ENCODE data around the gene FTO. TPM values are rescaled to one million over a fixed set of nuclear protein-coding genes. Genes with fewer than 3 reads are reported as not detected.

FTO gene
- total RNA-seq, 1 donor from 2014 or later: 85.1 TPM

GRCh38 chr16:54118846-54119245, 414.9 kb downstream of the FTO start:
- DNase-seq (ENCODE audit: extremely low spot score, unreplicated experiment): no peak
- H3K27me3 Mint-ChIP-seq: peaks cover 3% of the 10 kb centered on the region

GRCh38 chr16:54120846-54121480, 417.0 kb downstream of the FTO start:
- DNase-seq (ENCODE audit: extremely low spot score, unreplicated experiment): no peak
- H3K27me3 Mint-ChIP-seq: peaks cover 3% of the 10 kb centered on the region
- TF ChIP-seq, protein P1, sequence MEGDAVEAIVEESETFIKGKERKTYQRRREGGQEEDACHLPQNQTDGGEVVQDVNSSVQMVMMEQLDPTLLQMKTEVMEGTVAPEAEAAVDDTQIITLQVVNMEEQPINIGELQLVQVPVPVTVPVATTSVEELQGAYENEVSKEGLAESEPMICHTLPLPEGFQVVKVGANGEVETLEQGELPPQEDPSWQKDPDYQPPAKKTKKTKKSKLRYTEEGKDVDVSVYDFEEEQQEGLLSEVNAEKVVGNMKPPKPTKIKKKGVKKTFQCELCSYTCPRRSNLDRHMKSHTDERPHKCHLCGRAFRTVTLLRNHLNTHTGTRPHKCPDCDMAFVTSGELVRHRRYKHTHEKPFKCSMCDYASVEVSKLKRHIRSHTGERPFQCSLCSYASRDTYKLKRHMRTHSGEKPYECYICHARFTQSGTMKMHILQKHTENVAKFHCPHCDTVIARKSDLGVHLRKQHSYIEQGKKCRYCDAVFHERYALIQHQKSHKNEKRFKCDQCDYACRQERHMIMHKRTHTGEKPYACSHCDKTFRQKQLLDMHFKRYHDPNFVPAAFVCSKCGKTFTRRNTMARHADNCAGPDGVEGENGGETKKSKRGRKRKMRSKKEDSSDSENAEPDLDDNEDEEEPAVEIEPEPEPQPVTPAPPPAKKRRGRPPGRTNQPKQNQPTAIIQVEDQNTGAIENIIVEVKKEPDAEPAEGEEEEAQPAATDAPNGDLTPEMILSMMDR (conservative IDR thresholded peaks at IDR 0.05): no peak
- no peak overlapping the region for H3K27ac Mint-ChIP-seq
- H3K36me3 Mint-ChIP-seq: peaks cover 3% of the 10 kb centered on the region
- peaks cover 4% of the 10 kb centered on the region for H3K9me3 Mint-ChIP-seq
- H3K4me1 Mint-ChIP-seq (ENCODE audit: unreplicated experiment): peaks cover 7% of the 10 kb centered on the region
- H3K4me3 Mint-ChIP-seq: no peak overlapping the region

More at GRCh38 chr16:54118846-54119245, 414.9 kb downstream of the FTO start:
- TF ChIP-seq, protein P1 (conservative IDR thresholded peaks at IDR 0.05): no peak
- Mint-ChIP-seq H3K36me3 (peaks cover 13% of the 10 kb centered on the region), H3K27ac (no peak overlapping the region), H3K9me3 (peaks cover 4% of the 10 kb centered on the region), H3K4me3 (no peak overlapping the region), H3K4me1 (ENCODE audit: unreplicated experiment) (peaks cover 7% of the 10 kb centered on the region)

GRCh38 chr16:54121539-54122295, 417.8 kb downstream of the FTO start:
- Mint-ChIP-seq H3K27me3 (peaks cover 3% of the 10 kb centered on the region), H3K4me3 (no peak overlapping the region), H3K27ac (no peak overlapping the region), H3K36me3 (peaks cover 3% of the 10 kb centered on the region), H3K9me3 (peaks cover 4% of the 10 kb centered on the region), H3K4me1 (ENCODE audit: unreplicated experiment) (peaks cover 7% of the 10 kb centered on the region)
- TF ChIP-seq, protein P1 (conservative IDR thresholded peaks at IDR 0.05): no peak
- DNase-seq (ENCODE audit: extremely low spot score, unreplicated experiment): no peak

DNA sequence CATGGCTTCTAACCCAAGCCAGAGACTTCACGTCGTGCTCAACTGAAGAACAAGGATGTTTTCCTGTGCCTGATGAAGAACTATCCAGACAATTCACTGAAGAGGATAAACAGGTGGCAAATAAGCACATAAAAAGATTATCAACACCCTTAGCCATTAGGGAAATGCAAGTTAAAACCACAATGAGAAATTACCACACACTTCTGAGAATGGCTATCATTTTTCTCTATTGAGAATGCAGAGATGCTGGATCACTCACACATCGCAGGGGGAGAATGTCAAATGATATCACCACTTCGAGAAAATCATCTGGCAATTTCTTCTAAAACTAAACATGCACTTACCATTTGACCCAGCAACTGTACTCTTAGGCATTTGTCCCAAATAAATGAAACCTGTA, 419.8 kb downstream of the FTO start:
- TF ChIP-seq, protein P1 (conservative IDR thresholded peaks at IDR 0.05): no peak
- H3K36me3 Mint-ChIP-seq: no peaks in the 10 kb centered on the region
- no peak for DNase-seq (ENCODE audit: extremely low spot score, unreplicated experiment)
- no peaks in the 10 kb centered on the region for H3K4me1 Mint-ChIP-seq (ENCODE audit: unreplicated experiment)
- no peaks in the 10 kb centered on the region for H3K9me3 Mint-ChIP-seq
- no peak overlapping the region for H3K27ac Mint-ChIP-seq
- H3K27me3 Mint-ChIP-seq: peaks cover 3% of the 10 kb centered on the region
- no peak overlapping the region for H3K4me3 Mint-ChIP-seq

GRCh38 chr16:54125751-54126655, 422.0 kb downstream of the FTO start:
- Mint-ChIP-seq H3K4me1 (ENCODE audit: unreplicated experiment) (no peaks in the 10 kb centered on the region), H3K4me3 (no peak overlapping the region), H3K27ac (no peak overlapping the region), H3K9me3 (peaks cover 2% of the 10 kb centered on the region), H3K27me3 (peaks cover 3% of the 10 kb centered on the region), H3K36me3 (no peaks in the 10 kb centered on the region)
- TF ChIP-seq, protein P1 (conservative IDR thresholded peaks at IDR 0.05): no peak
- DNase-seq (ENCODE audit: extremely low spot score, unreplicated experiment): no peak

All from type B pancreatic cell (in vitro differentiated cells).